ENCODE results near the gene IRF4.
"Not testable (repeated sequence)": the region's sequence is repeated elsewhere in the genome, so short reads cannot be mapped to it uniquely, and the experiment has no call there.

Gene IRF4

GRCh38 chr6:371851-372250 lies 19.7 kb upstream of the IRF4 start:
- not testable (repeated sequence) for H4K8ac ChIP-seq (ENCODE audit: low read depth, low read length)

DNA sequence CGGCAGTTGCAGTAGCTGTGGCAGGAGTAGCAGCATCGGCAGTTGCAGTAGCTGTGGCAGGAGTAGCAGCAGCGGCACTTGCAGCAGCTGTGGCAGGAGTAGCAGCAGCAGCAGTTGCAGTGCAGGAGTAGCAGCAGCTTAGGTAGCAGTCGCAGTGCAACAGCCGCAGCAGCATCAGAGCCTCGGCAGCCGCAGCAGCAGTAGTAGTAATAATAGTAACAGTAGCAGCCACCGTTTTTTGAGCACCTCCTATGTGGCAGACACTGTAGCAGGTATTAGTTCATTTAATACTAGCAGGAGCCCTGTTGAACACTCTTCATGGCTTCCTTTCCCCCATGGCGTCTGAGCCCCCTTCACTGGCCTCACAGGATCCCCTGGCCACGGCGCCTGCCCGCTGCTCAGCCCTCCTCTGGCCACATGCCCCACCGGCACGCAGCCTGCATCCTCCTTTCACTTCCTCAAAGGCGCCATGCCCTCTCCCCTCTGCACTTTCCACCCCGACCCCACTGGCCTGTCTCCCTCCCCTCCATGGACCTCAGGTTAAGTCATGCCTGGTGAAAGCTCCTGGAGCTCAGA lies 19.1 kb upstream of the IRF4 start:
- no peak overlapping the region for H3K23ac ChIP-seq (ENCODE audit: low read length)
- H3K36me3 ChIP-seq (ENCODE audit: control insufficient read depth in 1 of 2, insufficient read depth in 2 of 2, low read length in 2 of 2): no peaks in the 10 kb centered on the region
- no peak overlapping the region for H3K4me2 ChIP-seq (ENCODE audit: low read length)
- no peak overlapping the region for H3K4ac ChIP-seq (ENCODE audit: low read depth, low read length)
- H3K14ac ChIP-seq (ENCODE audit: low read length): no peak overlapping the region
- H2AFZ ChIP-seq (ENCODE audit: insufficient read depth, low read length, poor library complexity): no peak overlapping the region
- H3K18ac ChIP-seq (ENCODE audit: low read length): no peak overlapping the region
- H3K27me3 ChIP-seq (ENCODE audit: insufficient read depth, low read length): no peaks in the 10 kb centered on the region
- no peak overlapping the region for H2BK12ac ChIP-seq (ENCODE audit: low read length)
- no peak for DNase-seq
- no peaks in the 10 kb centered on the region for H3K4me1 ChIP-seq (ENCODE audit: control insufficient read depth in 1 of 2, insufficient read depth in 2 of 2, low read length in 2 of 2)
- H3K79me2 ChIP-seq (ENCODE audit: control insufficient read depth, insufficient read depth, low read length, poor library complexity): no peaks in the 10 kb centered on the region
- no peaks in the 10 kb centered on the region for H3K79me1 ChIP-seq (ENCODE audit: low read length)
- H3K27ac ChIP-seq (ENCODE audit: low read depth, low read length): no peak overlapping the region
- H4K8ac ChIP-seq (ENCODE audit: low read depth, low read length): no peak overlapping the region
- no peak overlapping the region for H2BK5ac ChIP-seq (ENCODE audit: low read depth, low read length, poor library complexity)
- no peak overlapping the region for H2AK5ac ChIP-seq (ENCODE audit: low read length)
- H4K91ac ChIP-seq (ENCODE audit: low read depth, low read length): no peak overlapping the region
- H2BK120ac ChIP-seq (ENCODE audit: insufficient read depth, low read length, poor library complexity): no peak overlapping the region
- H3K4me3 ChIP-seq (ENCODE audit: low read depth, low read length): peak overlapping the region; percentile 11
- no peak overlapping the region for H4K12ac ChIP-seq (ENCODE audit: low read depth, low read length)
- H3K9ac ChIP-seq (ENCODE audit: low read length): no peak overlapping the region
- WGBS (ENCODE audit: extremely low coverage, insufficient coverage, insufficient read length): no CpG with 5 or more reads among the region's 16 CpGs
- peaks cover 46% of the 10 kb centered on the region for H3K9me3 ChIP-seq (ENCODE audit: insufficient read depth, low read depth, low read length)

More at GRCh38 chr6:371851-372250, 19.7 kb upstream of the IRF4 start:
- H3K27ac ChIP-seq (ENCODE audit: low read depth, low read length); H2AK5ac ChIP-seq (ENCODE audit: low read length); H3K23ac ChIP-seq (ENCODE audit: low read length); H2BK120ac ChIP-seq (ENCODE audit: insufficient read depth, low read length, poor library complexity); H3K18ac ChIP-seq (ENCODE audit: low read length); H3K4me1 ChIP-seq (ENCODE audit: control insufficient read depth in 1 of 2, insufficient read depth in 2 of 2, low read length in 2 of 2); H3K4ac ChIP-seq (ENCODE audit: low read depth, low read length); H2BK12ac ChIP-seq (ENCODE audit: low read length); H3K79me1 ChIP-seq (ENCODE audit: low read length); H3K79me2 ChIP-seq (ENCODE audit: control insufficient read depth, insufficient read depth, low read length, poor library complexity); H4K12ac ChIP-seq (ENCODE audit: low read depth, low read length); H2BK5ac ChIP-seq (ENCODE audit: low read depth, low read length, poor library complexity); H2AFZ ChIP-seq (ENCODE audit: insufficient read depth, low read length, poor library complexity); DNase-seq; H3K14ac ChIP-seq (ENCODE audit: low read length); H3K4me3 ChIP-seq (ENCODE audit: low read depth, low read length); H3K4me2 ChIP-seq (ENCODE audit: low read length); H3K36me3 ChIP-seq (ENCODE audit: control insufficient read depth in 1 of 2, insufficient read depth in 2 of 2, low read length in 2 of 2); H3K27me3 ChIP-seq (ENCODE audit: insufficient read depth, low read length); H3K9ac ChIP-seq (ENCODE audit: low read length); H4K91ac ChIP-seq (ENCODE audit: low read depth, low read length): not testable (repeated sequence)
- WGBS (ENCODE audit: extremely low coverage, insufficient coverage, insufficient read length): no CpG with 5 or more reads among the region's 2 CpGs
- peaks cover 50% of the 10 kb centered on the region for H3K9me3 ChIP-seq (ENCODE audit: insufficient read depth, low read depth, low read length)

DNA sequence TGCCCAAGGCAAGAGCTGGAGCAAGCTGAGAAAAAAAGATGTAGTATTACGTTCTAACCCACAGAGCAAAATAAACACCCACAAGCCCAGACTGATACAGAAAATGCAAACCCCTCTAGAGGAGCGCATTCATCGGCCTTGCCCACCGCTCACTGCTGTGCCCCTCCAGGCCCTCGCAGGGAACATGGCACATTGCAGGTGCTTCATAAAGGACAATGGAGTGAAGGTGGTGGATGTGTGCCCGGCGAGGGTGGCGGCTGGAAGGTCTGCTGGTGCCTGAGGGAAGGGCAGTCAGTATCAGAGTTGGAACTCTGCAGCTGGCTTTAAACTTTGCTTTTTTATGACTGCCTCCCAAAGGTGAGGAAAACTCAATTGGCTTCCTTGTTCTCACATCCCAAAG lies 18.5 kb upstream of the IRF4 start:
- no peak overlapping the region for H4K8ac ChIP-seq (ENCODE audit: low read depth, low read length)
- H2AK5ac ChIP-seq (ENCODE audit: low read length): no peak overlapping the region
- no peak for DNase-seq
- no peak overlapping the region for H3K23ac ChIP-seq (ENCODE audit: low read length)
- H3K9me3 ChIP-seq (ENCODE audit: insufficient read depth, low read depth, low read length): peaks cover 45% of the 10 kb centered on the region
- no peak overlapping the region for H2BK120ac ChIP-seq (ENCODE audit: insufficient read depth, low read length, poor library complexity)
- no peak overlapping the region for H2BK12ac ChIP-seq (ENCODE audit: low read length)
- H3K14ac ChIP-seq (ENCODE audit: low read length): no peak overlapping the region
- H3K4me3 ChIP-seq (ENCODE audit: low read depth, low read length): peak overlapping the region; percentile 57
- H3K18ac ChIP-seq (ENCODE audit: low read length): no peak overlapping the region
- H3K79me2 ChIP-seq (ENCODE audit: control insufficient read depth, insufficient read depth, low read length, poor library complexity): no peaks in the 10 kb centered on the region
- H3K36me3 ChIP-seq (ENCODE audit: control insufficient read depth in 1 of 2, insufficient read depth in 2 of 2, low read length in 2 of 2): no peaks in the 10 kb centered on the region
- H4K91ac ChIP-seq (ENCODE audit: low read depth, low read length): no peak overlapping the region
- H3K27ac ChIP-seq (ENCODE audit: low read depth, low read length): no peak overlapping the region
- H3K9ac ChIP-seq (ENCODE audit: low read length): no peak overlapping the region
- H2BK5ac ChIP-seq (ENCODE audit: low read depth, low read length, poor library complexity): no peak overlapping the region
- no peaks in the 10 kb centered on the region for H3K27me3 ChIP-seq (ENCODE audit: insufficient read depth, low read length)
- no CpG with 5 or more reads among the region's 8 CpGs for WGBS (ENCODE audit: extremely low coverage, insufficient coverage, insufficient read length)
- no peaks in the 10 kb centered on the region for H3K79me1 ChIP-seq (ENCODE audit: low read length)
- H3K4ac ChIP-seq (ENCODE audit: low read depth, low read length): no peak overlapping the region
- no peak overlapping the region for H2AFZ ChIP-seq (ENCODE audit: insufficient read depth, low read length, poor library complexity)
- H3K4me2 ChIP-seq (ENCODE audit: low read length): no peak overlapping the region
- H4K12ac ChIP-seq (ENCODE audit: low read depth, low read length): no peak overlapping the region
- no peaks in the 10 kb centered on the region for H3K4me1 ChIP-seq (ENCODE audit: control insufficient read depth in 1 of 2, insufficient read depth in 2 of 2, low read length in 2 of 2)

DNA sequence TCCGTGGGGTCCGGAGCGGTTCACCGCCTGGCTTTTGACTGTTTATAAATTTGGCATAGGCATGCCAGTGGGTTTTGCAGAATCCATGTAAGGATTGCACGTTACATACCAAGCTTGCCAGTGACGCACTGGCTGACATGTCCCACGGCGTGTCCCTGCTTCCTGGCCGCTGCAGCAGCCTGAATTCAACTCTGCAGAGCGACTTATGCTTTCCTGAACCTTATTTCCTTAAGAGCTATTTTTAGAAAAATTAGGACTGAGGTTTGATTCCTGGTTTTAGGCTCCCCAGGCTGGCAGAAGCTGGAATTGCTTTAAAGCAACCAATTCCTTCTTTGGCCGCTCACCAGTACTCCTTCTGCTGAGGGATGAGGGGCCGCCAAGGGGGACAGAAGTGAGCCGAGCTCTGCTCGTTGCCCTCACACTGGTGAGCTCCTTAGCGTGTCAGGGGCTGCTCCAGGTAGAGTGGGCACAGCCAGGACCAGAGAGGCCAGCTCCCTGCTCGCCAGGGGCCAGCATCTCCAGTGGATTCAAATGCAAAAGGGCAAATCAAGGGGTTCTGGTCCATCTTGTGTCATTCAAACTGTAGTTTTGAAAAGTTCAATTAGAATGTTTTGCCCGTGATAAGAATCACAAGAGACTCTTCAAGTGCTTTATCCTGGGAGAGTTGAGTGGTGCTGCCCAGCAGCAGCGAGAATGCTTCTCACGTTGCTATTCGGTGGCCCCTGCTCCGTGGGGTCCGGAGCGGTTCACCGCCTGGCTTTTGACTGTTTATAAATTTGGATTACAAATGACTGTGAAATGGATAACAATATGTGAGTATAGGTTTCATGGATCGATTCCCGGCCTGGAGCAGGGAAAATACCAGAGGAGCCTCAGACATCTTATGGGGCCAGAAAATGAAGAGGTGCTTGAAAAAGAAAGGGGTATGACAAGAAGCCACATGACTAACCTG lies 17.5 kb upstream of the IRF4 start:
- Histone ChIP-seq H3K36me3 (ENCODE audit: control insufficient read depth in 1 of 2, insufficient read depth in 2 of 2, low read length in 2 of 2) (no peaks in the 10 kb centered on the region), H3K4me1 (ENCODE audit: control insufficient read depth in 1 of 2, insufficient read depth in 2 of 2, low read length in 2 of 2) (no peaks in the 10 kb centered on the region), H3K9ac (ENCODE audit: low read length) (no peak overlapping the region), H3K4me3 (ENCODE audit: low read depth, low read length) (no peak overlapping the region), H3K4ac (ENCODE audit: low read depth, low read length) (no peak overlapping the region), H2BK120ac (ENCODE audit: insufficient read depth, low read length, poor library complexity) (no peak overlapping the region), H3K79me2 (ENCODE audit: control insufficient read depth, insufficient read depth, low read length, poor library complexity) (no peaks in the 10 kb centered on the region), H3K14ac (ENCODE audit: low read length) (no peak overlapping the region), H4K12ac (ENCODE audit: low read depth, low read length) (no peak overlapping the region), H4K8ac (ENCODE audit: low read depth, low read length) (no peak overlapping the region), H2AK5ac (ENCODE audit: low read length) (no peak overlapping the region), H3K9me3 (ENCODE audit: insufficient read depth, low read depth, low read length) (peaks cover 47% of the 10 kb centered on the region), H3K18ac (ENCODE audit: low read length) (no peak overlapping the region), H3K79me1 (ENCODE audit: low read length) (no peaks in the 10 kb centered on the region), H3K27ac (ENCODE audit: low read depth, low read length) (no peak overlapping the region), H3K27me3 (ENCODE audit: insufficient read depth, low read length) (no peaks in the 10 kb centered on the region), H2BK12ac (ENCODE audit: low read length) (no peak overlapping the region), H3K23ac (ENCODE audit: low read length) (no peak overlapping the region), H3K4me2 (ENCODE audit: low read length) (no peak overlapping the region), H2BK5ac (ENCODE audit: low read depth, low read length, poor library complexity) (no peak overlapping the region), H4K91ac (ENCODE audit: low read depth, low read length) (no peak overlapping the region), H2AFZ (ENCODE audit: insufficient read depth, low read length, poor library complexity) (no peak overlapping the region)
- WGBS (ENCODE audit: extremely low coverage, insufficient coverage, insufficient read length): no CpG with 5 or more reads among the region's 26 CpGs
- DNase-seq: no peak

All from trophoblast cell (in vitro differentiated cells and primary cell).